Activated naive CD4-positive, alpha-beta T cell treated with anti-CD3 and anti-CD28 coated beads, Interleukin-2, amount 50 U/mL, for 24 hours (primary cell): ENCODE data around the gene RPE.

Experiments used
- H3K27ac Mint-ChIP-seq: one replicate; pipeline ENCODE4 v1.8.0; 2021; ENCODE audit warnings: mild to moderate bottlenecking, mixed read lengths
- H3K27me3 Mint-ChIP-seq: one replicate; pipeline ENCODE4 v1.8.0; 2021; ENCODE audit warnings: mixed read lengths
- H3K36me3 Mint-ChIP-seq: one replicate; pipeline ENCODE4 v1.8.0; 2021; ENCODE audit warnings: mixed read lengths
- H3K4me1 Mint-ChIP-seq: one replicate; pipeline ENCODE4 v1.8.0; 2021; ENCODE audit warnings: mixed read lengths
- H3K4me3 Mint-ChIP-seq: one replicate; pipeline ENCODE4 v1.8.0; 2021; ENCODE audit warnings: mild to moderate bottlenecking, mixed read lengths
- H3K9me3 Mint-ChIP-seq: one replicate; pipeline ENCODE4 v1.8.0; 2021; ENCODE audit warnings: mixed read lengths

RPE gene

DNA sequence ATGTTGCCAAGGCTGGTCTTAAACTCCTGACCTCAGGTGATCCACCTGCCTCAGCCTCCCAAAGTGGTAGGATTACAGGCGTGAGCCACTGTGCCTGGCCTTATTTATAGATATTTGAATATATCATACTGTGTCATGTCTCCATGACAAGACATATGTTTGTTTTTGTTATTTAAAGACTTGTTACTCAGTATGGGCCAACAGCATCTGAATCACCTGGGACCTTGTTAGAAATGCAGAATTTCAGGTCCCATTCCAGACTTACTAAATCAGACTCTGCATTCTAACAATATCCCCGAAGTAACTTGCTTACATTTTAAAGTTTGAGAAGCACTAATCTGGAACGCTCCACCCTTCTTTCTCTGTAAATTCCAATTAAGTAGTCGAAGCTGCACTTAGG, 33.2 kb downstream of the RPE start:
- no peaks in the 10 kb centered on the region for H3K27me3 Mint-ChIP-seq
- peaks cover 7% of the 10 kb centered on the region for H3K36me3 Mint-ChIP-seq
- no peak overlapping the region for H3K27ac Mint-ChIP-seq
- H3K4me1 Mint-ChIP-seq = peaks cover 14% of the 10 kb centered on the region
- peaks cover 5% of the 10 kb centered on the region for H3K9me3 Mint-ChIP-seq
- H3K4me3 Mint-ChIP-seq = no peak overlapping the region

- H3K27ac Mint-ChIP-seq = no peak overlapping the region
- peaks cover 10% of the 10 kb centered on the region for H3K36me3 Mint-ChIP-seq
- H3K4me1 Mint-ChIP-seq = peaks cover 7% of the 10 kb centered on the region
- H3K27me3 Mint-ChIP-seq = no peaks in the 10 kb centered on the region
- H3K4me3 Mint-ChIP-seq = no peak overlapping the region
- peaks cover 5% of the 10 kb centered on the region for H3K9me3 Mint-ChIP-seq
Measured at GRCh38 chr2:210038078-210038477, 35.6 kb downstream of the RPE start.

DNA sequence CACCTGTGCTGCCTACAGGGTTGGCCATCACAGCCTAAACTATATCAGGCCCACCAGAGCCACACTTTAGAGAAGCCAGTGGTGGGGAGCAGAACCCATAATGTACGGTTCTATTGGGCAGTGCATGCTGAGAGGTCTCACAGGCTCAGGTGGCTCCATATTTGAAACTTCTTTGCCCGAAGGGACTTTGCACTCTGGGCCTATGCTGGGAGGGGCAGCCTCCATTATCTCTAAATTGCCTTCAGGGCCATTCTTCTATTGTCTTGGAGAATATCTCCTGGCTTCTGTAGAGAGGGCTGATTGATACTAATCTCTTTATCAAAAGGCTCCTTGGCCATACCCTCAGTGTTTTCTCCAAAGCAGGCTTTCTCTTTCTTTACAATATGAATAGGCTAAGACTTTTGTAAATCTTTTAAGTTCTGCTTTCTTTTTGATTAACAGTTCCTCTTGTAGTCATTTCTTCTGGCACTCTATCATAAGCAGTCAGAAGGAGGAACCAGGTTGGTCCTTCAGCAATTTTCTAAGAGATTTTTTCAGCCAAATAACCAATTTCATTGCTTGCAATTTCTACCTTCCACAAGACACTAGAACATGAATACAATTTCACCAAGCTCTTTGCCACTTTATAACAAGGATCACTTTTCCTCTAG, 44.5 kb downstream of the RPE start:
- Mint-ChIP-seq H3K4me1 (no peaks in the 10 kb centered on the region), H3K27ac (no peak overlapping the region), H3K9me3 (no peaks in the 10 kb centered on the region), H3K27me3 (no peaks in the 10 kb centered on the region), H3K36me3 (peaks cover 18% of the 10 kb centered on the region), H3K4me3 (no peak overlapping the region)

GRCh38 chr2:210049831-210050230, 47.4 kb downstream of the RPE start:
- H3K9me3 Mint-ChIP-seq = no peaks in the 10 kb centered on the region
- H3K36me3 Mint-ChIP-seq = peaks cover 29% of the 10 kb centered on the region
- H3K27me3 Mint-ChIP-seq = no peaks in the 10 kb centered on the region
- H3K4me1 Mint-ChIP-seq = no peaks in the 10 kb centered on the region
- H3K4me3 Mint-ChIP-seq = no peak overlapping the region
- H3K27ac Mint-ChIP-seq = no peak overlapping the region

GRCh38 chr2:210050885-210051284, 48.4 kb downstream of the RPE start:
- H3K4me1 Mint-ChIP-seq = no peaks in the 10 kb centered on the region
- no peak overlapping the region for H3K4me3 Mint-ChIP-seq
- H3K9me3 Mint-ChIP-seq = no peaks in the 10 kb centered on the region
- no peaks in the 10 kb centered on the region for H3K27me3 Mint-ChIP-seq
- H3K36me3 Mint-ChIP-seq = peaks cover 28% of the 10 kb centered on the region
- H3K27ac Mint-ChIP-seq = no peak overlapping the region

GRCh38 chr2:210054696-210055095, 52.3 kb downstream of the RPE start:
- no peak overlapping the region for H3K27ac Mint-ChIP-seq

DNA sequence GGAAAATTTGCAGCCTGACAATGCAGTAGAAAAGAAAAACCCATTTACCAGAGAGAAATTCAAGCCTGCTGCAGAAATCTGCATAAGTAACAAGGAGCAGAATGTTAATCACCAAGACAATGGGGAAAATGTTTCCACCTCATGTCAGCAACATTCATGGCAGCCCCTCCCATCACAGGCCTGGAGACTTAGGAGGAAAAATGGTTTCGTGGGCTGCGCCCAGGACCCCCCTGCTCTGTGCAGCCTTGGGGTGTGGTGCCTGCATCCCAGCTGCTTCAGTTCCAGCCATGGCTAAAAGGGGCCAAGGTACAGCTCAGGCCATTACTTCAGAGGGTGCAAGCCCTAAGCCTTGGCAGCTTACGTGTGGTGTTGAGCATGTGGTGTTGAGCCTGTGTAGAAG, 53.4 kb downstream of the RPE start:
- Mint-ChIP-seq H3K4me3 (no peak overlapping the region), H3K27me3 (no peaks in the 10 kb centered on the region), H3K9me3 (no peaks in the 10 kb centered on the region), H3K27ac (no peak overlapping the region), H3K4me1 (no peaks in the 10 kb centered on the region), H3K36me3 (peaks cover 19% of the 10 kb centered on the region)

More at GRCh38 chr2:210054696-210055095, 52.3 kb downstream of the RPE start:
- no peak overlapping the region for H3K4me3 Mint-ChIP-seq
- no peaks in the 10 kb centered on the region for H3K4me1 Mint-ChIP-seq
- no peaks in the 10 kb centered on the region for H3K27me3 Mint-ChIP-seq
- no peaks in the 10 kb centered on the region for H3K9me3 Mint-ChIP-seq
- peaks cover 19% of the 10 kb centered on the region for H3K36me3 Mint-ChIP-seq

- no peak overlapping the region for H3K4me3 Mint-ChIP-seq
- H3K27me3 Mint-ChIP-seq = no peaks in the 10 kb centered on the region
- H3K27ac Mint-ChIP-seq = no peak overlapping the region
Measured at GRCh38 chr2:210063306-210063705, 60.9 kb downstream of the RPE start.

More at GRCh38 chr2:210063306-210063705, 60.9 kb downstream of the RPE start:
- peaks cover 3% of the 10 kb centered on the region for H3K36me3 Mint-ChIP-seq
- H3K4me1 Mint-ChIP-seq = no peaks in the 10 kb centered on the region
- no peaks in the 10 kb centered on the region for H3K9me3 Mint-ChIP-seq
